IPS-NIHi11 (cell line): ENCODE measurements around the gene TDP2.
A peak's percentile ranks its signal among the peaks of the same experiment; 100 is the strongest.
"Not testable (repeated sequence)": the region's sequence is repeated elsewhere in the genome, so short reads cannot be mapped to it uniquely, and the experiment has no call there.

Source experiments
- DNase-seq: peaks from one replicate; pipeline ENCODE4 v3.0.0; 2012; ENCODE audit warnings: mixed read lengths, low spot score

The TDP2 gene

DNA sequence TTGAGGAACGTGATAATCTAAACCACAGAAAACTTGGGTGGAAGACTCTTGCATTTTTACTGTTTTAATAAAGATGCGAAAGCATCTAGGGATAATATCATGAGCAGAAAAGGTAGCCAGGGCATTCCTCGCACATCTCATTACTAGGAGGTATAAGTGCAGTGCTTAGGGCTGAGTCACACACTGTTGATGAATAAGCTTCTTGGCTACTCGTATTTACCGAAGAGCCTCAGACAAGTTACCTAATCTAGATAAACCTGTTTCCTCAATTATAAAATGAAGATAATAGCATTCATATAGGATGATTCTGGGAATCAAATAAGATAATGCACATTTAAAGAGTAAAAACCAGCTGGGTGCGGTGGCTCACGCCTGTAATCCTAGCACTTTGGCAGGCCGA, 19.9 kb downstream of the TDP2 start:
- DNase-seq: no peak

- DNase-seq: no peak
These were observed 22.3 kb downstream of the TDP2 start for GRCh38 chr6:24644377-24644776.

DNA sequence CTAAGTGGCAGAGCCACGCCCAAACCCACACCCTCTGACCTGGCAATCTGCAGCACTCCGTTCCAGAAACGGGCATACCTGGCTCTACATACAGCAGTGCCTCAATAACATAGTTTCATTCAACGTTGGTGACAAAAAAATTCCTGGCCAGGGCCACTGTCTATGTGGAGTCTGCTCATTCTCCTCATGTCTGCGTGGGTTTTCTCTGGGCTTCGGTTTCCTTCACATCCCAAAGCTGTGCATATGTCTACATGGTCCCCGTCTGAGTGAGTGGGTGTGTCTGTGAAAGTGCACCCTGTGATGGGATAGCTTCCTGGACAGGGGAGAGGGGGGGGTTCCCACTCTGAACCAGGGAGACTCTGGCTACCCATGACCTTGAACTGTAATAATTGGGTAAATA, 22.8 kb downstream of the TDP2 start:
- no peak for DNase-seq

GRCh38 chr6:24642061-24642460, 24.6 kb downstream of the TDP2 start:
- no peak for DNase-seq

- DNase-seq: not testable (repeated sequence)
These were observed 26.1 kb downstream of the TDP2 start for GRCh38 chr6:24640631-24641030.

DNA sequence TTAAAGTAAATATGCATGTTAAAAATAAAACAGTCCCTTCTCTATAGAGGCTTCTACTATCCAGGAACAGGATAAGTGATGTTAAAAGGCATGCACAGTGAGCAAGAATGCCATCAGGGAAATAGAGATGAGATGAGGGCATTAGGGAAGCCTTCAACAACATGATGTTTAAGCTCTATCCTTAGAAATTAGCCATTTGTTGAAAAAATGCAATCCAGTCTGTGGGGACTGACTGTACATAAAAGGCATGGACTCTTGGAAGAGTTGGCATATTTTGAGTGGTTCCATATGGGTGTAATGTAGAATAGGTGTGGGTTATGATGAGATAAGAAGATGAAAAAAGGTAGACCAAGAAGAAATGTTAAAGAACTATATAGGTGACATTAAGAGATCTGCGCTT, 26.5 kb downstream of the TDP2 start:
- DNase-seq: no peak

- no peak for DNase-seq
These were observed 30.0 kb downstream of the TDP2 start for GRCh38 chr6:24636681-24637080.

GRCh38 chr6:24632573-24632972, 34.1 kb downstream of the TDP2 start:
- no peak for DNase-seq

GRCh38 chr6:24631671-24632070, 35.0 kb downstream of the TDP2 start:
- no peak for DNase-seq

DNA sequence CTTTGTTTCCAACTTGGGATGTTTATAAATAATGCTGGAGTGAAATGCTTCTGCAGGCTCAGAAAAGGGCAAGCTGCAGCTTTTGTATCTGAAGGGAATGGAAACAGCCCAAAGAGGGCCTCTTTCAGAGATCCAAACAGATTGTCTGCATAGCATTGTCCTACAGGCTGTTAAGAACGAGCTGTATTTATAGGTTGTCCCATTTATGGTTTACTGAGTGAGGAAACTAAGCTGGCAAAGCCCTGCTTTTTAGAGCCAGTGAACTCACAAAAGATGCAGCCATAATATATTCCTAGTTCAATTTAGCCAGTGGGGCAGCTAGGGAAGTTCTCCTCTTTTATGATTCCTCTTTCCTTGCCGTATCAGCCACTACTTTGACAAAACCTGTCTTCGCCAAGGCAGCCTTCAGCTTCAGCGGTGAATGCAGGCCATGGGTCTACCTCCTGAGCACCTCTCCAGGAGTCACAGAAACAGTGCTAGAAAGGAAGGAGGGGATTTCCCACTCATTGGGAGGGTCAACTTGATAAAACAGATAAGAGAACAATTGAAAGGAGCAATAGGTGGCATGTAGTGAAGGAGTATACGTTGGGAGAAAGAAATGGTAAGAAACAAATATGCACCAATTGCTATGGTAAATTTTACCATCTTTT, 35.7 kb downstream of the TDP2 start:
- DNase-seq: no peak

GRCh38 chr6:24621626-24622289, 44.9 kb downstream of the TDP2 start:
- no peak for DNase-seq

DNA sequence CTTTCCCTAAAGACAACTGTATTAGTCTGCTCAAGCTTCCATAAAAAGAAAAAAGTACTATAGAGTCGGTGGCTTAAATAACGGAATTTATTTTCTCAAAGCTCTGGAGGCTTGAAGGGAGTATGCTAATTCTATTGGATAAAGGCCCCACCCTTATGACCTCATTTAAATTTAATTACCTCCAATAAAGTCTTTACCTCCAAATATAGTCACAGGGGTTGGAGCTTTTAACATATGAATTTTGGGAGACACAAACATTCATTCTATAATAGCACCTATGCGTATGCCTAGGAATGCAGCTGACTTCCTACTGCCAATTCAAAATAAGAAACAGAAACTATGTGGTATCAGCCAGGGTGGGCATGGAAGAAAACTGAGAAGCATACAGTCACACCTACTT, 46.1 kb downstream of the TDP2 start:
- DNase-seq: no peak

- no peak for DNase-seq
These were observed 47.0 kb downstream of the TDP2 start for GRCh38 chr6:24619661-24620060.

DNA sequence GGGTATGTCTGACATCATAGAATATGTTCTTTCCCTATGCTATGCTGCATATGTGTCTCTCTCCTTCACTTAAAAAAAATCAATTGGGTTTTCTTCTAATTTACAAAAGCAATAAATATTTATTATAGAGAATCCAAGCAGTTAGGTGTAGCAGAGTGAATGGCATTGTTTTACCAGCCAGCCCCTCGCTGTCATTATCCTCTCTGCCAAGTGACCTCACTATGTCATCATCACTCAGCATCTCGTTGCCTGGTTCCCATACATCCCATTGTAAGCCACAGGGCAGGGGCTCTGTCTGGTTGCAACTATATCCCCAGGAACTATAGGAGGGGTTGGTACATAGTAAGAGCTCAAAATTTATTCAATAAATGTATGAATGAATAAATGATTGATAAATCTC, 52.1 kb downstream of the TDP2 start:
- no peak for DNase-seq

GRCh38 chr6:24614043-24614420, 52.7 kb downstream of the TDP2 start:
- DNase-seq: no peak

DNA sequence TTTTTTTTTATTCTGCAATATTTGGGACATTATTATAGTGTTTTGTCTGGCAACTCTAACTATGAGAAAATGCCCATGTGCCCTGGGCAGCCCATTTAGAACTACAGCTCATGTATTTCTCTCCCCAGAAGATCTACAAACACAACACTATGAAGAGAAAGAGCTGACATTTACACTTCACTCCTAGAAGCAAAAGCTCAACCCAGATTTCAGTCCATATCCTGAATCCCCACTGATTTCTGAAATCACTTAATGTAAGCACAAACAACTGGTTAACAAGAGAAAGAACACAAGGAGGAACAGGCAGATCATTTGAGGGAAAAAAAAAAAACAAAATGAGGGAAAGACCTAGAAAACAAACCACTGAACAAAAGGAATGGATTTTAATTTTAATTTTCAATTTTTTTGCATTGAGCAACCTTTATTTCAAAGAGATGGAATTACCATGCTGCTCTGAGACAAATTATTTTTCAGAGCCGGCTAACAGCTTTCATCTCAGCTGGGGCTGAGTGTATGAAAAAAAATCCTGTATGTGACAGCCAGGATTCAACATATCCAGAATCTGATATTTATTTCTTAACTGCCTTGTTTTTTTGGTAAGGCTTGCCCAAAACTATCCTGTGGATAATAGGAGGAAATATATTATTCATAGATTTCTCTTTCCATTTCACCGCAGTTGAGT, 53.2 kb downstream of the TDP2 start:
- DNase-seq: no peak

DNA sequence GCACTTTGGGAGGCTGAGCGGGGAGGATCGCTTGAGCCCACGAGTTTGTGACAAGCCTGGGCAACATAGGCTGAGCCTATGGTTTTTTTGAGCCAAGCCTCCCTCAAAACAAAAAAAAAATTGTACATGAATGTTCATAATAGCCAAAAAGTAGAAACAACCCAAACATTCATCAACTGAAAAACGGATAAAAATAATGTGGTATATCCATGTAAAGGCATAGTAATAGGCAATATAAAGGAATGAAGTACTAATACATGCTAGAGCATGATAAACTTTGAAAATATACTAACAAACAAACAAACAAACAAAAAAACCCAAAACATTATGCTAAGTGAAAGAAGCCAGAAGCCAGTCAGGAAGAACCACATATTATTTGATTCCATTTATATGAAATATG, 56.0 kb downstream of the TDP2 start:
- DNase-seq: no peak

- no peak for DNase-seq
These were observed 59.2 kb downstream of the TDP2 start for GRCh38 chr6:24607310-24608105.

- no peak for DNase-seq
These were observed 60.3 kb downstream of the TDP2 start for GRCh38 chr6:24606200-24606930.

DNA sequence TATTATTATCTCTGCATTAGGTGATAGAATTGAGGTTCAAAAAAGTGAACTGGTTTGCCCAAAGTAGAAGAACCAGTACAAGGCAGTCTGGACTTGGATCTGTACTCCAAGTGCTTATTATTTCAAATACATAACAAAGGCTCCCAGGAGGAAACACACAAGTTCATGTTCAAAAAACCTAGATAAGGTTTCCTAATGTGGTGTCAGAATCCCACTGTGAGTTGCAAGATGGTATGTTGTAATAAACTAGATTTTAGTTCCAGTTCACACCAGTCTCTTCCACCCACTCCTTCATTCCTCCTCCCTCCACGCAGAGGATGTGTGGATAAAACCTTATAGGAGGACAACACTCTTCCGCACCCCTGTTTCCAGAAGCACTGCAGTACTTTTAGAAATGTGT, 63.5 kb downstream of the TDP2 start:
- no peak for DNase-seq

- peak; percentile 52 for DNase-seq
These were observed 65.8 kb downstream of the TDP2 start for GRCh38 chr6:24600903-24601302.
